GM15510 (cell line): ENCODE measurements around the gene KDM2B.

ENCODE experiments used
- POLR2A ChIP-seq: IDR thresholded peaks from 3 replicates; pipeline ENCODE4 v1.6.1; 2011; ENCODE audit warnings: borderline replicate concordance; ENCODE audit not compliant: insufficient read length; ENCODE audit errors: extremely low read depth

The KDM2B gene

GRCh38 chr12:121549075-121549474 lies 31.7 kb downstream of the KDM2B start:
- TF ChIP-seq POLR2A = no peak

GRCh38 chr12:121545480-121545879 lies 35.3 kb downstream of the KDM2B start:
- no peak for TF ChIP-seq POLR2A

GRCh38 chr12:121543786-121544185 lies 37.0 kb downstream of the KDM2B start:
- no peak for TF ChIP-seq POLR2A

GRCh38 chr12:121539908-121540307 lies 40.9 kb downstream of the KDM2B start:
- TF ChIP-seq POLR2A = no peak

GRCh38 chr12:121538699-121539061 lies 42.1 kb downstream of the KDM2B start:
- TF ChIP-seq POLR2A = no peak

GRCh38 chr12:121537814-121538698 lies 42.8 kb downstream of the KDM2B start:
- TF ChIP-seq POLR2A = peak; percentile 0

- TF ChIP-seq POLR2A = peak; percentile 85
Observed at GRCh38 chr12:121536899-121537813, 43.7 kb downstream of the KDM2B start.

- peak; percentile 47 for TF ChIP-seq POLR2A
Observed at GRCh38 chr12:121536054-121536898, 44.5 kb downstream of the KDM2B start.

GRCh38 chr12:121535150-121536053 lies 45.4 kb downstream of the KDM2B start:
- TF ChIP-seq POLR2A = no peak

GRCh38 chr12:121534495-121535148 lies 46.2 kb downstream of the KDM2B start:
- peak; percentile 44 for TF ChIP-seq POLR2A

- TF ChIP-seq POLR2A = no peak
Observed at GRCh38 chr12:121533394-121534090, 47.3 kb downstream of the KDM2B start.
